HepG2 (cell line): ENCODE data around the gene CPNE1. TPM values are rescaled to one million over a fixed set of nuclear protein-coding genes. Genes with fewer than 3 reads are reported as not detected.

ENCODE experiments used
- AFF4 ChIP-seq: sonication (generic); formaldehyde crosslinking; IDR thresholded peaks from 2 replicates; pipeline ENCODE4 v1.4.0; 2020; ENCODE audit warnings: missing genetic modification reagents
- CBX5 ChIP-seq: sonication (generic); formaldehyde crosslinking; IDR thresholded peaks from 2 replicates; pipeline ENCODE4 v1.4.0; 2020; ENCODE audit warnings: missing genetic modification reagents, borderline replicate concordance
- FOXC1 ChIP-seq: sonication (generic); formaldehyde crosslinking; IDR thresholded peaks from 2 replicates; pipeline ENCODE4 v1.8.0; 2022; ENCODE audit warnings: mild to moderate bottlenecking, missing genetic modification reagents, borderline replicate concordance
- NKX3-1 ChIP-seq: sonication (generic); formaldehyde crosslinking; IDR thresholded peaks from 2 replicates; pipeline ENCODE4 v1.5.0; 2020; ENCODE audit warnings: missing genetic modification reagents
- TAF1 ChIP-seq: sonication (generic); formaldehyde crosslinking; IDR thresholded peaks from 2 replicates; pipeline ENCODE4 v1.4.0; 2020; ENCODE audit warnings: missing genetic modification reagents
- TEF ChIP-seq: sonication (generic); formaldehyde crosslinking; IDR thresholded peaks from 2 replicates; pipeline ENCODE4 v1.5.0; 2020; ENCODE audit warnings: missing genetic modification reagents
- THAP9 ChIP-seq: sonication (generic); formaldehyde crosslinking; IDR thresholded peaks from 2 replicates; pipeline ENCODE4; 2020; ENCODE audit warnings: missing genetic modification reagents, mild to moderate bottlenecking, borderline replicate concordance
- TOE1 ChIP-seq: sonication (generic); formaldehyde crosslinking; IDR thresholded peaks from 2 replicates; pipeline ENCODE4 v1.4.0; 2020; ENCODE audit warnings: mild to moderate bottlenecking, missing genetic modification reagents
- ZNF224 ChIP-seq: sonication (generic); formaldehyde crosslinking; IDR thresholded peaks from 2 replicates; pipeline ENCODE4 v1.5.0; 2020; ENCODE audit warnings: mild to moderate bottlenecking, missing genetic modification reagents
- ZNF280B ChIP-seq: sonication (generic); formaldehyde crosslinking; IDR thresholded peaks from 2 replicates; pipeline ENCODE4 v1.5.0; 2020; ENCODE audit warnings: missing genetic modification reagents, mild to moderate bottlenecking, borderline replicate concordance
- ZNF333 ChIP-seq: sonication (generic); formaldehyde crosslinking; IDR thresholded peaks from 2 replicates; pipeline ENCODE4 v1.4.0; 2020; ENCODE audit warnings: mild to moderate bottlenecking, missing genetic modification reagents, borderline replicate concordance
- ZNF383 ChIP-seq: sonication (generic); formaldehyde crosslinking; IDR thresholded peaks from 2 replicates; pipeline ENCODE4 v1.4.0; 2020; ENCODE audit warnings: missing genetic modification reagents, mild to moderate bottlenecking, borderline replicate concordance
- ZNF44 ChIP-seq: sonication (generic); formaldehyde crosslinking; IDR thresholded peaks from 2 replicates; pipeline ENCODE4 v1.5.1; 2020; ENCODE audit warnings: mild to moderate bottlenecking, missing genetic modification reagents
- ZNF574 ChIP-seq: sonication (generic); formaldehyde crosslinking; IDR thresholded peaks from 2 replicates; pipeline ENCODE4 v1.4.0; 2020; ENCODE audit warnings: missing genetic modification reagents
- ZNF605 ChIP-seq: sonication (generic); formaldehyde crosslinking; IDR thresholded peaks from 2 replicates; pipeline ENCODE4 v1.8.0; 2022; ENCODE audit warnings: mild to moderate bottlenecking, missing genetic modification reagents
- ZNF772 ChIP-seq: sonication (generic); formaldehyde crosslinking; IDR thresholded peaks from 2 replicates; pipeline ENCODE4 v1.5.0; 2020; ENCODE audit warnings: mild to moderate bottlenecking, missing genetic modification reagents
- polyA plus RNA-seq, 8 experiments: library from polyadenylated mRNA; depleted of rRNA in 3 of 8; stranded (reverse) in 7 of 8; unstranded in 1 of 8; fragments of >200 nt; fragmentation: Illumina TruSeq in 4 of 8; extraction: Trizol in 4 of 8; gene quantifications; 2 replicates each; pipeline versions ENCODE4 v1.2.1 to v1.2.3, GENCODE V29; 2011 to 2016; ENCODE audit warnings: low read depth in 4 of 8, missing spikeins in 1 of 8, mixed read lengths in 1 of 8; ENCODE audit not compliant: insufficient read depth in 1 of 8
- total RNA-seq, 5 experiments: library from RNA; depleted of rRNA; stranded (reverse); fragments of >200 nt; fragmentation: Illumina TruSeq; extraction: Trizol; gene quantifications; 2 replicates each; pipeline ENCODE4 v1.2.3, GENCODE V29; 2016; ENCODE audit warnings: low read depth in 1 of 5

The CPNE1 gene
- total and polyA plus RNA-seq, 2 of the 13 experiments (the other 11 are each of a cell fraction or from before 2014, with no cell fraction given), result 408 to 431 TPM

GRCh38 chr20:35699127-35699956 is 34.6 kb upstream of the CPNE1 start, which contains the start of the genes NFS1 and ROMO1 (continued):
- TF ChIP-seq THAP9 (CRISPR knock-in tag) (peak; percentile 98), ZNF333 (CRISPR knock-in tag) (peak; percentile 96), ZNF383 (CRISPR knock-in tag) (peak; percentile 55; the same call in 1 of the 2 replicates), ZNF772 (CRISPR knock-in tag) (peak; percentile 97), NKX3-1 (CRISPR knock-in tag) (peak; percentile 77), AFF4 (CRISPR knock-in tag) (peak; percentile 64), FOXC1 (CRISPR knock-in tag) (peak; percentile 96; the same call in 1 of the 2 replicates), TOE1 (CRISPR knock-in tag) (peak; percentile 99; the same call in 1 of the 2 replicates), TEF (CRISPR knock-in tag) (no peak; the same call in none of the 2 replicates), ZNF605 (CRISPR knock-in tag) (peak; percentile 99), ZNF574 (CRISPR knock-in tag) (peak; percentile 97), TAF1 (peak; percentile 98), CBX5 (CRISPR knock-in tag) (peak; percentile 96), ZNF44 (CRISPR knock-in tag) (peak; percentile 98), ZNF280B (peak; percentile 96), ZNF224 (CRISPR knock-in tag) (peak; percentile 96; the same call in 1 of the 2 replicates)
